Trophoblast cell (in vitro differentiated cells and primary cell): Measurements from ENCODE around the gene AP3D1.

Experiments
- DNase-seq, 2 donors: peaks; one replicate each; pipeline ENCODE4 v3.0.0-alpha.2; 2016
- H2AFZ ChIP-seq: 2 replicates; pipeline ENCODE4 v1.6.1; 2013; ENCODE audit warnings: low read length, moderate library complexity, mild to moderate bottlenecking; ENCODE audit not compliant: insufficient read depth, poor library complexity
- H2AK5ac ChIP-seq: 2 replicates; pipeline ENCODE4 v1.6.1; 2013; ENCODE audit warnings: mild to moderate bottlenecking, low read length
- H2BK120ac ChIP-seq: 2 replicates; pipeline ENCODE4 v1.6.1; 2013; ENCODE audit warnings: low read length, mild to moderate bottlenecking, moderate library complexity; ENCODE audit not compliant: insufficient read depth, poor library complexity
- H2BK12ac ChIP-seq: 2 replicates; pipeline ENCODE4 v1.6.1; 2013; ENCODE audit warnings: mild to moderate bottlenecking, low read length, moderate library complexity
- H2BK5ac ChIP-seq: 2 replicates; pipeline ENCODE4 v1.6.1; 2013; ENCODE audit warnings: low read length, low read depth, moderate library complexity, mild to moderate bottlenecking; ENCODE audit not compliant: poor library complexity
- H3K14ac ChIP-seq: 2 replicates; pipeline ENCODE4 v1.6.1; 2013; ENCODE audit warnings: mild to moderate bottlenecking, low read length
- H3K18ac ChIP-seq: 2 replicates; pipeline ENCODE4 v1.6.1; 2013; ENCODE audit warnings: mild to moderate bottlenecking, low read length
- H3K23ac ChIP-seq: 2 replicates; pipeline ENCODE4 v1.6.1; 2013; ENCODE audit warnings: low read length
- H3K27ac ChIP-seq: 2 replicates; pipeline ENCODE4 v1.5.1; 2013; ENCODE audit warnings: low read depth, mild to moderate bottlenecking, inconsistent platforms, low read length, moderate library complexity
- H3K27me3 ChIP-seq: 2 replicates; pipeline ENCODE4 v1.6.1; 2013; ENCODE audit warnings: inconsistent platforms, mild to moderate bottlenecking, low read length, moderate library complexity; ENCODE audit not compliant: insufficient read depth
- H3K36me3 ChIP-seq, 2 experiments: 1 replicate in 1 of 2; 2 replicates in 1 of 2; pipeline ENCODE4 v1.6.1; 2013; ENCODE audit warnings: low read length in 2 of 2, mild to moderate bottlenecking in 2 of 2, moderate library complexity in 1 of 2; ENCODE audit not compliant: insufficient read depth in 2 of 2, control insufficient read depth in 1 of 2
- H3K4ac ChIP-seq: 2 replicates; pipeline ENCODE4 v1.6.1; 2013; ENCODE audit warnings: low read depth, mild to moderate bottlenecking, low read length, moderate library complexity
- H3K4me1 ChIP-seq, 2 experiments: 1 replicate in 1 of 2; 2 replicates in 1 of 2; pipeline ENCODE4 v1.6.1; 2013; ENCODE audit warnings: low read length in 2 of 2, mild to moderate bottlenecking in 2 of 2, moderate library complexity in 1 of 2; ENCODE audit not compliant: insufficient read depth in 2 of 2, control insufficient read depth in 1 of 2
- H3K4me2 ChIP-seq: 2 replicates; pipeline ENCODE4 v1.6.1; 2013; ENCODE audit warnings: inconsistent platforms, mild to moderate bottlenecking, low read length, moderate library complexity
- H3K4me3 ChIP-seq: 2 replicates; pipeline ENCODE4 v1.5.1; 2013; ENCODE audit warnings: mild to moderate bottlenecking, low read depth, low read length, inconsistent platforms
- H3K79me1 ChIP-seq: one replicate; pipeline ENCODE4 v1.6.1; 2013; ENCODE audit warnings: low read length
- H3K79me2 ChIP-seq: 2 replicates; pipeline ENCODE4 v1.6.1; 2013; ENCODE audit warnings: low read length, mild to moderate bottlenecking; ENCODE audit not compliant: control insufficient read depth, insufficient read depth, poor library complexity
- H3K9ac ChIP-seq: 2 replicates; pipeline ENCODE4 v1.6.1; 2013; ENCODE audit warnings: mild to moderate bottlenecking, low read length
- H3K9me3 ChIP-seq: 2 replicates; pipeline ENCODE4 v1.6.1; 2013; ENCODE audit warnings: low read depth, mild to moderate bottlenecking, control low read depth, inconsistent platforms, low read length; ENCODE audit not compliant: insufficient read depth
- H4K12ac ChIP-seq: 2 replicates; pipeline ENCODE4 v1.6.1; 2013; ENCODE audit warnings: low read depth, mild to moderate bottlenecking, low read length, moderate library complexity
- H4K8ac ChIP-seq: 2 replicates; pipeline ENCODE4 v1.6.1; 2013; ENCODE audit warnings: low read depth, mild to moderate bottlenecking, low read length, moderate library complexity
- H4K91ac ChIP-seq: one replicate; pipeline ENCODE4 v1.6.1; 2013; ENCODE audit warnings: low read depth, mild to moderate bottlenecking, low read length, moderate library complexity
- WGBS: extraction: QIAGEN DNeasy Blood & Tissue Kit; methylation state at CpG from one replicate; pipeline ENCODE4 v1.1.7; 2013; ENCODE audit warnings: missing lambda C conversion rate; ENCODE audit not compliant: insufficient read length, insufficient coverage; ENCODE audit errors: extremely low coverage; 5-methylcytosine and 5-hydroxymethylcytosine counted together

Gene AP3D1

DNA sequence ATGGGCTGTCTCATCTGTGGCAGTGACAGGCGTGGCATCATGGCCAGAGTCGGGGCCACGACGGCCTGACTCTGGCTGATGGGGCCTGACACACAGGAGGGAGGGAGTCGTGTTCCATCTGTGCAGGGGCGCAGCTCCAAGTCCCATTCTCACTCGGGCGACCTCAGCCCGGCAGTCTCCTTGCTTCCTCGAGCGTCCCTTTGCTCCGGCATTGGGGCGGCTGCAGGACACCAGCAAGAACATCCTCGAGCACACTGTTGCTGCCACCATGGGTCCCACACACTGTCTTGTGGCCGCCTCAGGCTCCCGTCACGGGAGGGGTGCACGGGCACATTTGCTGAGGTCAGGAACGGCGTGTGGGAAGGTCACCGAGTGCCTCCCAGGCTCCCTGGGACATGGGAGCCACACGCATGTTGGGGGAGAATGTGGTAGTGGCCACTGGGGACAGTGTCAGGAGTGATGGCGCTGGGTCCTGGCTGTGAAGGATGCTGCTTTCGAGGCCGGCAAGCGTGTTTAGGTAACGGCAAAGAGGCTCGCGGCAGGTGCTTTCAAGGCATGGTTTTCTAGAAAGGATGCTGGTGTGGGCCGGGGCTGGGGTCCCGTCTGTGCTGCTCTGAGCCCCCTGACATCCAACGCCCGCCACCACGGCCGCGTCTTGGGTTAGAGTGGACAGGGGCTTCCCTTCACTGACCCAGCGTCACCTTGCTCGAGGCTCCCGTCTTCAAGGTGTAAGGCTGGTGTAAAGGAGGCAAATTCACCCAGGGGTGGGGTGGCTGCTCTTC is 51.2 kb downstream of the AP3D1 start:
- H3K27me3 ChIP-seq: no peaks in the 10 kb centered on the region
- peaks cover 7 to 8% of the 10 kb centered on the region in 2 experiments for H3K4me1 ChIP-seq
- no peak overlapping the region for H4K12ac ChIP-seq
- H3K18ac ChIP-seq: no peak overlapping the region
- H2BK120ac ChIP-seq: no peak overlapping the region
- no peak overlapping the region for H3K23ac ChIP-seq
- H3K4me2 ChIP-seq: no peak overlapping the region
- H4K8ac ChIP-seq: no peak overlapping the region
- H3K4me3 ChIP-seq: no peak overlapping the region
- H3K4ac ChIP-seq: no peak overlapping the region
- peaks cover 5% of the 10 kb centered on the region for H3K9me3 ChIP-seq
- H2BK12ac ChIP-seq: no peak overlapping the region
- H3K36me3 ChIP-seq: peaks cover 52% of the 10 kb centered on the region in 2 experiments
- H2AFZ ChIP-seq: no peak overlapping the region
- peaks cover 7% of the 10 kb centered on the region for H3K79me1 ChIP-seq
- no peak overlapping the region for H3K27ac ChIP-seq
- WGBS: no CpG with 5 or more reads among the region's 39 CpGs
- no peak overlapping the region for H4K91ac ChIP-seq
- no peak overlapping the region for H2AK5ac ChIP-seq
- H3K9ac ChIP-seq: no peak overlapping the region
- no peak for DNase-seq
- H3K79me2 ChIP-seq: peaks cover 5% of the 10 kb centered on the region
- no peak overlapping the region for H2BK5ac ChIP-seq
- H3K14ac ChIP-seq: no peak overlapping the region

DNA sequence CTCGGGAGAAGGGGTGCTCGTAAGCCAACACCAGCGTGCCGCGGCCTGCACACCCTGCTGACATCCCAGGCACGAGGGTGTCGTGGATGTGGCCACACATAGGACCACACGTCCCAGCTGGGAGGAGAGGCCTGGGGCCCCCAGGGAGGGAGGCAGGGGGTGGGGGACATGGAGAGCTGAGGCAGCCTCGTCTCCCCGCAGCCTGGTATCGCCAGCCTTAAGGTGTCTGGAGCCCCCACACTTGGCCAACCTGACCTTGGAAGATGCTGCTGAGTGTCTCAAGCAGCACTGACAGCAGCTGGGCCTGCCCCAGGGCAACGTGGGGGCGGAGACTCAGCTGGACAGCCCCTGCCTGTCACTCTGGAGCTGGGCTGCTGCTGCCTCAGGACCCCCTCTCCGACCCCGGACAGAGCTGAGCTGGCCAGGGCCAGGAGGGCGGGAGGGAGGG is 52.3 kb downstream of the AP3D1 start:
- Histone ChIP-seq H3K79me1 (peaks cover 7% of the 10 kb centered on the region), H3K23ac (no peak overlapping the region), H2BK5ac (no peak overlapping the region), H3K18ac (no peak overlapping the region), H2AK5ac (no peak overlapping the region), H3K4me3 (no peak overlapping the region), H4K8ac (no peak overlapping the region), H3K4ac (no peak overlapping the region), H2AFZ (no peak overlapping the region), H3K79me2 (peaks cover 5% of the 10 kb centered on the region), H4K91ac (no peak overlapping the region), H2BK12ac (no peak overlapping the region), H4K12ac (no peak overlapping the region), H3K27ac (no peak overlapping the region), H2BK120ac (no peak overlapping the region), H3K9ac (no peak overlapping the region), H3K4me1 (peaks cover 13 to 14% of the 10 kb centered on the region in 2 experiments), H3K4me2 (no peak overlapping the region), H3K14ac (no peak overlapping the region), H3K36me3 (peaks cover 43% of the 10 kb centered on the region in 2 experiments), H3K9me3 (peaks cover 5% of the 10 kb centered on the region), H3K27me3 (no peaks in the 10 kb centered on the region)
- DNase-seq: no peak
- no CpG with 5 or more reads among the region's 16 CpGs for WGBS

DNA sequence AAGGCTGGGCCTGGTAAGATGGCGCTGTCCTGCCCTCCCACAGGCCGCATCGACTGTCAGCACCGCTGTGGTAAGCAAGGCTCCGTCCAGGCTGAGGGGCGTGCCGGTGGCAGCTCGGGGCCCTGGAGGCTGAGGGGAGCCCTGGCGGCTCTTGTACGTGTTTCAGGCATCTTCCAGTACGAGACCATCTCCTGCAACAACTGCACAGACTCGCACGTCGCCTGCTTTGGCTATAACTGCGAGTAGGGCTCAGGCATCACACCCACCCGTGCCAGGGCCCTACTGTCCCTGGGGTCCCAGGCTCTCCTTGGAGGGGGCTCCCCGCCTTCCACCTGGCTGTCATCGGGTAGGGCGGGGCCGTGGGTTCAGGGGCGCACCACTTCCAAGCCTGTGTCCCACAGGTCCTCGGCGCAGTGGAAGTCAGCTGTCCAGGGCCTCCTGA is 53.5 kb downstream of the AP3D1 start:
- Histone ChIP-seq H3K4me3 (no peak overlapping the region), H3K4me1 (peaks cover 15 to 20% of the 10 kb centered on the region in 2 experiments), H3K79me2 (peaks cover 5% of the 10 kb centered on the region), H3K36me3 (peaks cover 33 to 34% of the 10 kb centered on the region in 2 experiments), H3K27ac (no peak overlapping the region), H3K9me3 (peaks cover 2% of the 10 kb centered on the region), H3K4me2 (no peak overlapping the region), H2BK120ac (no peak overlapping the region), H4K91ac (no peak overlapping the region), H3K14ac (no peak overlapping the region), H3K79me1 (peaks cover 8% of the 10 kb centered on the region), H2AFZ (no peak overlapping the region), H2AK5ac (no peak overlapping the region), H2BK12ac (no peak overlapping the region), H3K18ac (no peak overlapping the region), H4K8ac (no peak overlapping the region), H3K23ac (no peak overlapping the region), H4K12ac (no peak overlapping the region), H3K9ac (no peak overlapping the region), H2BK5ac (no peak overlapping the region), H3K27me3 (no peaks in the 10 kb centered on the region), H3K4ac (no peak overlapping the region)
- DNase-seq: no peak
- no CpG with 5 or more reads among the region's 23 CpGs for WGBS

DNA sequence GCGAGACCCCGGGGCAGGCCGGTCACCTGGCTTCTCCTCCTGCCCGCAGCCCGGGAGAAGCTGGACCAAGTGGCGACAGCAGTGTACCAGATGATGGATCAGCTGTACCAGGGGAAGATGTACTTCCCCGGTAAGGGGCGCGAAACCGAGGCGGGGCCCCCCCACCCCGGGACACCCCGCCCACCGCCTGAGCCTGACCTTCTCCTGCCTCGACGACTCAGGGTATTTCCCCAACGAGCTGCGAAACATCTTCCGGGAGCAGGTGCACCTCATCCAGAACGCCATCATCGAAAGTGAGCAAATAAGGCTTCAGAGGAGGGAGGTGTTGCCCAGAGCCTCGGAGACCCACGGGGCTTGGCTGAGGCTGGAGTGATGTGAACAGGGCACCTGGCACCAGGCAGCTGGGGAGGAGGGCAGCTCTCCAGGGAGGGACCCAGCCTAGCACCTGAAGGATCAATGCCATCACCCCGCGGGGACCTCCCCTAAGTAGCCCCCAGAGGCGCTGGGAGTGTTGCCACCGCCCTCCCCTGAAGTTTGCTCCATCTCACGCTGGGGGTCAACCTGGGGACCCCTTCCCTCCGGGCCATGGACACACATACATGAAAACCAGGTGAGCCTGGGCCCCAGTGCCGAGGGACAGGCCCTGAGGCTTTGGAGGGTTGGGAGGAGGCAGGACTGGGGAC is 54.0 kb downstream of the AP3D1 start:
- H3K79me2 ChIP-seq: peaks cover 5% of the 10 kb centered on the region
- H3K14ac ChIP-seq: no peak overlapping the region
- no peak overlapping the region for H3K27ac ChIP-seq
- H2AFZ ChIP-seq: peak overlapping the region; percentile 24
- H3K18ac ChIP-seq: no peak overlapping the region
- no CpG with 5 or more reads among the region's 30 CpGs for WGBS
- H2BK12ac ChIP-seq: no peak overlapping the region
- H3K4me3 ChIP-seq: no peak overlapping the region
- no peak overlapping the region for H3K4ac ChIP-seq
- no peak overlapping the region for H2AK5ac ChIP-seq
- H3K36me3 ChIP-seq: peaks cover 31% of the 10 kb centered on the region in 2 experiments
- no peak overlapping the region for H4K8ac ChIP-seq
- H3K4me1 ChIP-seq: peaks cover 15 to 20% of the 10 kb centered on the region in 2 experiments
- DNase-seq: no peak
- no peak overlapping the region for H2BK120ac ChIP-seq
- no peaks in the 10 kb centered on the region for H3K27me3 ChIP-seq
- no peak overlapping the region for H4K12ac ChIP-seq
- H2BK5ac ChIP-seq: no peak overlapping the region
- H3K79me1 ChIP-seq: peaks cover 8% of the 10 kb centered on the region
- H3K4me2 ChIP-seq: peak overlapping the region; percentile 75
- no peak overlapping the region for H3K23ac ChIP-seq
- no peak overlapping the region for H3K9ac ChIP-seq
- peaks cover 2% of the 10 kb centered on the region for H3K9me3 ChIP-seq
- H4K91ac ChIP-seq: no peak overlapping the region
